GM12864 (cell line): ENCODE measurements around the gene ATAD1.
A peak's percentile ranks its signal among the peaks of the same experiment; 100 is the strongest.
"Not testable (repeated sequence)": the region's sequence is repeated elsewhere in the genome, so short reads cannot be mapped to it uniquely, and the experiment has no call there.

Experiments
- DNase-seq: peaks from one replicate; pipeline ENCODE4 v3.0.0-alpha.2; 2011; ENCODE audit warnings: low read depth
- H3K4me3 ChIP-seq: 2 replicates; pipeline ENCODE4 v1.5.1; 2011; ENCODE audit warnings: mild to moderate bottlenecking, low read depth, low read length, control low read depth
- TF ChIP-seq, protein P1 (sequence below): IDR thresholded peaks from 2 replicates; pipeline ENCODE4 v1.5.1; 2011; ENCODE audit warnings: low read depth, mild to moderate bottlenecking, moderate library complexity, low read length, control low read depth, inconsistent platforms; ENCODE audit errors: missing control alignments

ATAD1 gene

DNA sequence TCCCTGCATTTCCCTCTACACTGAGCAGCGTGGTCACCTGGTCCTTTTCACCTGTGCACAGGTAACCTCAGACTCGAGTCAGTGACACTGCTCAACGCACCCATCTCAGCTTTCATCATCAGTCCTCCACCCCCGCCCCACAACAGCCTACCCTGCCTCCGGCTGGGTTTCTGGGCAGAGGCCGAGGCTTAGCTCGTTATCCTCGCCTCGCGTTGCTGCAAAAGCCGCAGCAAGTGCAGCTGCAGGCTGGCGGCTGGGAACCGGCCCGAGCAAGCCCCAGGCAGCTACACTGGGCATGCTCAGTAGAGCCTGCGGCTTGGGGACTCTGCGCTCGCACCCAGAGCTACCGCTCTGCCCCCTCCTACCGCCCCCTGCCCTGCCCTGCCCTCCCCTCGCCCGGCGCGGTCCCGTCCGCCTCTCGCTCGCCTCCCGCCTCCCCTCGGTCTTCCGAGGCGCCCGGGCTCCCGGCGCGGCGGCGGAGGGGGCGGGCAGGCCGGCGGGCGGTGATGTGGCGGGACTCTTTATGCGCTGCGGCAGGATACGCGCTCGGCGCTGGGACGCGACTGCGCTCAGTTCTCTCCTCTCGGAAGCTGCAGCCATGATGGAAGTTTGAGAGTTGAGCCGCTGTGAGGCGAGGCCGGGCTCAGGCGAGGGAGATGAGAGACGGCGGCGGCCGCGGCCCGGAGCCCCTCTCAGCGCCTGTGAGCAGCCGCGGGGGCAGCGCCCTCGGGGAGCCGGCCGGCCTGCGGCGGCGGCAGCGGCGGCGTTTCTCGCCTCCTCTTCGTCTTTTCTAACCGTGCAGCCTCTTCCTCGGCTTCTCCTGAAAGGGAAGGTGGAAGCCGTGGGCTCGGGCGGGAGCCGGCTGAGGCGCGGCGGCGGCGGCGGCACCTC is 45.3 kb upstream of the ATAD1 start, which contains the start of the genes KLLN and PTEN:
KLLN (minus strand) TSS at position 481 of the 891 bp plus-strand sequence. CDS start 1,046 bp downstream, outside the sequence.
PTEN (plus strand) TSS at position 573 of the 891 bp plus-strand sequence. CDS start 845 bp downstream, outside the sequence.
- TF ChIP-seq, protein P1, sequence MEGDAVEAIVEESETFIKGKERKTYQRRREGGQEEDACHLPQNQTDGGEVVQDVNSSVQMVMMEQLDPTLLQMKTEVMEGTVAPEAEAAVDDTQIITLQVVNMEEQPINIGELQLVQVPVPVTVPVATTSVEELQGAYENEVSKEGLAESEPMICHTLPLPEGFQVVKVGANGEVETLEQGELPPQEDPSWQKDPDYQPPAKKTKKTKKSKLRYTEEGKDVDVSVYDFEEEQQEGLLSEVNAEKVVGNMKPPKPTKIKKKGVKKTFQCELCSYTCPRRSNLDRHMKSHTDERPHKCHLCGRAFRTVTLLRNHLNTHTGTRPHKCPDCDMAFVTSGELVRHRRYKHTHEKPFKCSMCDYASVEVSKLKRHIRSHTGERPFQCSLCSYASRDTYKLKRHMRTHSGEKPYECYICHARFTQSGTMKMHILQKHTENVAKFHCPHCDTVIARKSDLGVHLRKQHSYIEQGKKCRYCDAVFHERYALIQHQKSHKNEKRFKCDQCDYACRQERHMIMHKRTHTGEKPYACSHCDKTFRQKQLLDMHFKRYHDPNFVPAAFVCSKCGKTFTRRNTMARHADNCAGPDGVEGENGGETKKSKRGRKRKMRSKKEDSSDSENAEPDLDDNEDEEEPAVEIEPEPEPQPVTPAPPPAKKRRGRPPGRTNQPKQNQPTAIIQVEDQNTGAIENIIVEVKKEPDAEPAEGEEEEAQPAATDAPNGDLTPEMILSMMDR: no peak
- DNase-seq: peak; percentile 81

DNA sequence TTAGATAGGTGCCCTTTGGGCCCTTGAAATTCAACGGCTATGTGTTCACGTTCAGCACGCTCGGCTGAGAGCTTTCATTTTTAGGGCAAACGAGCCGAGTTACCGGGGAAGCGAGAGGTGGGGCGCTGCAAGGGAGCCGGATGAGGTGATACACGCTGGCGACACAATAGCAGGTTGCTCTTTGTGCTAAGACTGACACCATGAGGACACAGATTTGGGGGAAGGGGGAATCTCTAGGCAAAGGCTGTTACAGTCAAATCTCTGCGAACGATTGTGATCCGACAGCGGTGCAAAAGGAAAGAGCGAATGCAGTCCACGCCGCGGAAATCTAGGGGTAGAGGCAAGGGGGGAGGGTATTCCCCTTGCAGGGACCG is 44.6 kb upstream of the ATAD1 start:
- H3K4me3 ChIP-seq: peak overlapping the region; percentile 98
- peak; percentile 45 for DNase-seq
- TF ChIP-seq, protein P1: no peak

More for the DNA sequence above, 45.3 kb upstream of the ATAD1 start, which contains the start of the genes KLLN and PTEN:
- H3K4me3 ChIP-seq: peak within 1 kb of the TSS; percentile 98

DNA sequence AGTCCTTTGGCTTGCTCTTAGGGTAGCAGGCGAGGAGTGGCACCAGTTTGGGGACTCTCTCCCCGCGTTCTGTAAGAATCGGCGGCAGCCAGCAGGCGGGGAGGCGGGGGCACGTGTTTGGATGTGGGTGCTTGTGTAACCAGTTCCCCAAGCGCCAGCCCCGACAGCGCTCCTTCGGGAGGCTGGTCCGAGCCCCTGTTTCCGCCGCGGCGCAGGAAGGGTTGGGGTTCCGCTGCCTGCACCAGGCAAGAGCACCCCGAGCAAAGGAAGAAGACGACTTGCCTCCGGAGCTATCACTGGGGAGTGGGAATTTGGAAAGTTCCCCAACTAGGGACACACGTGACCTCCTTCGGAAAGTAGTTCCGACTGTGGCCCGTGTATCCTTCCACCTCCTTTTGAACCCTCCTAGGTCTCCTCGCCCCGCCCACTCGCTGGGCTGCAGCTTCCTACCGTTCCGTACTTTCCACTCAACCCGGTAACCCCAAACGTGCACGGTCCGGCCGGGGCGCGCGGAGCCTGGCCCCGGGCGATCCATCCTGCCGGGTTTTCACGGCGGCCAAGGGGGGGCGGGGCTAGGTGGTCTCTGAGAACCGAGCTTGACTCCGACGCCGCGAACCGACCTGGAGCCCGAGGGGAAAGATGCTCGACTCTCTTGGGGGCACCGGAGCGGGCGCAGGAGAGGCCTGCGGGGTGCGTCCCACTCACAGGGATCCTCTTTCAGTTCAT is 44.1 kb upstream of the ATAD1 start:
- H3K4me3 ChIP-seq: peak overlapping the region; percentile 98
- TF ChIP-seq, protein P1: no peak
- DNase-seq: peak; percentile 99

DNA sequence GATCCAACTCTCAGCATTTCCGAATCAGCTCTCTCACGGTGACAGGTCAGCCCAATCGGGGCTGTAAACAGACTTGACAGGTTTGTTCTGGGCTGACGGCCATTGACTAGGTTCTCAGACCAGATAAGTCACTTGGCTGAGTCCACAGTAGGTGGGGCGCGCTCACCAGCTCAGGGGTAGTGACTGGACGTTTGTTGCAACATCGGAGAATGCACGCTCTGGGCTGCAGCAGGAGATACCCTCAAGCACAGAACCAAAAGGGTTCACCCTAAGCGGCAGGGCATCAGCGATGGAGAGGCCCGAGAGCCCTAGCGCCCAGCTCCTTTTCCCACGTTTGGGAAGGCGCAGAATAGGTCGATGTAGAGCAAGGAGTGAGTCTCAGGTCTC is 43.5 kb upstream of the ATAD1 start:
- peak; percentile 62 for DNase-seq
- TF ChIP-seq, protein P1: peak; percentile 34

DNA sequence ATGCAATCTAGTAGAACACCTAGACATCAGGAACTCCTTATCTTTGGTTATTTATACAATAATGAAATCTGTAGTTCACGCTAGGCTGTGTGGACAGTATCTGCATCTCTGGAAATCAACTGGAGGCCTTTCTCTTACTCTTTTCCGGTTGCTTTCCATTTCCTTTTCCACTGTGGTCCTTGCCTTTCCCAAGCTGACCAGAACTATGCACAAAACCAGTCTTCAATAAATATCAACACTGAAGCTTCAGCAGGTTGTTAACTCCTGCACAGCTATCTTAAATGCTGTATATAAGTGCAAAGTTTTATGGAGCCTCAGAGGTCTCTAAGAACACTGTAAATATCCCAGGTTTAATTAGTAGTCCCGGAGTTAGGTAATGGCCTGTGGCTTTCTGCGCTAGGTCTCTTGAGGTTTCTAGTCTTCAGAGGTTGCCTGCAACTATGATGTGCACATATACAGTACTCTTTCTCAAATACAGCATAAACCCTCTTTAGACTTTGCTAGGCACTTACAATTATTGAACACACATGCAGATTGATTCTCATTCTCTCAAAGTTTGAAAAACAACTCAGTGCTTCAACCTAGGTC is 42.9 kb upstream of the ATAD1 start:
- peak overlapping the region; percentile 98; the same call in 1 of the 2 replicates for H3K4me3 ChIP-seq
- DNase-seq: no peak
- TF ChIP-seq, protein P1: no peak

More for the DNA sequence above, 43.5 kb upstream of the ATAD1 start:
- peak overlapping the region; percentile 98 for H3K4me3 ChIP-seq

DNA sequence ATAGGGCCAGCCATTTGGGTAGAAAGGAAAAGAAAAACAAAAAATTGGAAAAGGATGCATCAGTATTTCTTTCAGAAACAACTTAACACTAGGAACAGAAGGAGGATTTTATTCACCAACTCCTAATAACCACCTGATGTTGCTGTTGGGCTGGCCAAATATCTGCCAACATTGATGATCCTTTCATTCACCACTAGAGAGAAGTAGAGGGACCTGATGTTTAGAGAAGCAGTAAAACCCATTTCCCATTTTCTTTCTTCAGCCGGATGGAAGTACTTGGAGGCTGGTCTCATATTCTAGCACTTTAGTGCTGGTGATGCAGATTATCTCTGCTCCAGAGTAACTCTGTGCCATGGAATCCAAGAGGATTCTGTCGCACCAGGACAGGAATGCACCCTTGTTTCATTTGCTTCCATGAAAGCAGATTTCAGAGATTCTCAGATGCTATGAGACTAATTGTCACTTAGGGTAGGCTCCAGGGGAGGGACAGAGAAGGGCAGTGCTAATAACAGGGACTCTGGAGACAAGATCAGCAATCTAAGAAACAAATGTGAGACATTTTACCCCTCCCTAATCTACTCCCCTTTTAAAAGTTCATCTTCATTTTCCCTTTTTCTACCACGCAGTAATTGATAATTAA is 42.2 kb upstream of the ATAD1 start:
- no peak overlapping the region; the same call in 1 of the 2 replicates for H3K4me3 ChIP-seq
- DNase-seq: peak; percentile 56
- TF ChIP-seq, protein P1: peak; percentile 65

DNA sequence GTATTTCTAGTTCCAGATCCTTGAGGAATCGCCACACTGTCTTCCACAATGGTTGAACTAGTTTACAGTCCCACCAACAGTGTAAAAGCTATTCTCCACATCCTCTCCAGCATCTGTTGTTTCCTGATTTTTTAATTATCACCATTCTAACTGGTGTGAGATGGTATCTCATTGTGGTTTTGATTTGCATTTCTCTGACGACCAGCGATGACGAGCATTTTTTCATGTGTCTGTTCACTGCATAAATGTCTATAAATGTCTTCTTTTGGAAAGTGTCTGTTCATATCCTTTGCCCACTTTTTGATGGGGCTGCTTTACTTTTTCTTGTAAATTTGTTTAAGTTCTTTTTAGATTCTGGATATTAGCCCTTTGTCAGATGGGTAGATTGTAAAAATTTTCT is 37.6 kb upstream of the ATAD1 start:
- not testable (repeated sequence) for DNase-seq, H3K4me3 ChIP-seq

DNA sequence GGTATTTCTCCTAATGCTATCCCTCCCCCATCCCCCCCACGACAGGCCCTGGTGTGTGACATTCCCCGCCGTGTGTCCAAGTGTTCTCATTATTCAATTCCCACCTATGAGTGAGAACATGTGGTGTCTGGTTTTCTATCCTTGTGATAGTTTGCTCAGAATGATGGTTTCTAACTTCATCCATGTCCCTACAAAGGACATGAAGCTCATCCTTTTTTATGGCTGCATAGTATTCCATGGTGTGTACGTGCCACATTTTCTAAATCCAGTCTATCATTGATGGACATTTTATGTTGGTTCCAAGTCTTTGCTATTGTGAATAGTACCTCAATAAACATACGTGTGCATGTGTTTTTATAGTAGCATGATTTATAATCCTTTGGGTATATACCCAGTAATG is 37.2 kb upstream of the ATAD1 start:
- DNase-seq, H3K4me3 ChIP-seq: not testable (repeated sequence)
